SK-N-SH (cell line): ENCODE measurements around the gene GPR42.

Experiments
- CTCF ChIP-seq: fragments of 200-600 bp; sonication (generic); IDR thresholded peaks from 2 replicates; pipeline ENCODE4 v1.6.1; 2017; ENCODE audit warnings: antibody characterized with exemption, mild to moderate bottlenecking, moderate library complexity
- USF1 ChIP-seq: IDR thresholded peaks from 2 replicates; pipeline ENCODE4 v1.4.0; 2012; ENCODE audit warnings: low read depth, borderline replicate concordance

GRCh38 chr19:35407619-35408018 lies 36.8 kb downstream of the GPR42 start:
- TF ChIP-seq USF1 (no peak), CTCF (no peak)
